Activated CD4-positive, alpha-beta T cell treated with anti-CD3 and anti-CD28 coated beads, Interleukin-2, amount 50 U/mL, for 24 hours (primary cell): ENCODE results near the gene BZW1.

Experiments
- DNase-seq, 2 donors: peaks; one replicate each; pipeline ENCODE4 v3.0.0-alpha.2; 2020; ENCODE audit warnings: low read depth in 1 of 2, low spot score in 1 of 2

The BZW1 gene

GRCh38 chr2:200829258-200829655 lies 17.5 kb downstream of the BZW1 start:
- DNase-seq, result no peak

- no peak for DNase-seq
Observed at GRCh38 chr2:200834701-200835100, 23.0 kb downstream of the BZW1 start.

- no peak for DNase-seq
Observed at GRCh38 chr2:200839513-200839912, 27.8 kb downstream of the BZW1 start.

- DNase-seq, result no peak
Observed at GRCh38 chr2:200843993-200844948, 32.6 kb downstream of the BZW1 start.

- no peak for DNase-seq
Observed at GRCh38 chr2:200845194-200845593, 33.5 kb downstream of the BZW1 start.

GRCh38 chr2:200845669-200846325 lies 34.1 kb downstream of the BZW1 start:
- DNase-seq, result no peak

- no peak for DNase-seq
Observed at GRCh38 chr2:200847269-200847668, 35.6 kb downstream of the BZW1 start.

- DNase-seq, result no peak
Observed at GRCh38 chr2:200847939-200848338, 36.2 kb downstream of the BZW1 start.

- no peak for DNase-seq
Observed at GRCh38 chr2:200850512-200851256, 39.0 kb downstream of the BZW1 start.

GRCh38 chr2:200851398-200852248 lies 39.9 kb downstream of the BZW1 start:
- no peak for DNase-seq

- DNase-seq, result no peak
Observed at GRCh38 chr2:200852605-200853004, 40.9 kb downstream of the BZW1 start.

GRCh38 chr2:200856806-200857205 lies 45.1 kb downstream of the BZW1 start:
- DNase-seq, result no peak

GRCh38 chr2:200860092-200860795 lies 48.5 kb downstream of the BZW1 start:
- peak in 1 of 2 donors; percentile 19 for DNase-seq

GRCh38 chr2:200861617-200862155 lies 50.0 kb downstream of the BZW1 start:
- DNase-seq, result no peak

GRCh38 chr2:200862532-200863000 lies 50.9 kb downstream of the BZW1 start:
- DNase-seq, result peak; percentile 24 to 72

GRCh38 chr2:200863782-200864175 lies 52.1 kb downstream of the BZW1 start:
- DNase-seq, result no peak

GRCh38 chr2:200864176-200865034 lies 52.7 kb downstream of the BZW1 start, which contains the start of gene CLK1:
Gene CLK1, minus strand, starts transcription at chr2:200864658. Its CDS starts 2,796 bp downstream, at chr2:200861862.
- DNase-seq, result peak; percentile 90 to 94

- no peak for DNase-seq
Observed at GRCh38 chr2:200869014-200869413, 57.3 kb downstream of the BZW1 start.

GRCh38 chr2:200871151-200871550 lies 59.4 kb downstream of the BZW1 start:
- DNase-seq, result no peak
